A204.1 (cell line): ENCODE measurements around the gene LRRC8B.
"Not testable (repeated sequence)": the region's sequence is repeated elsewhere in the genome, so short reads cannot be mapped to it uniquely, and the experiment has no call there.

ENCODE experiments used
- FAIRE-seq: peaks from 2 replicates; lab custom pipeline; 2012; peaks lifted over from hg19 to GRCh38; lab: Jason Lieb, UNC

LRRC8B gene

GRCh38 chr1:89584211-89584610 lies 59.6 kb downstream of the LRRC8B start:
- FAIRE-seq, result no peak

GRCh38 chr1:89584781-89585180 lies 60.2 kb downstream of the LRRC8B start:
- FAIRE-seq, result no peak

GRCh38 chr1:89587729-89588161 lies 63.1 kb downstream of the LRRC8B start:
- FAIRE-seq, result no peak

GRCh38 chr1:89588480-89588879 lies 63.9 kb downstream of the LRRC8B start:
- no peak for FAIRE-seq

GRCh38 chr1:89589515-89589914 lies 64.9 kb downstream of the LRRC8B start:
- no peak for FAIRE-seq

GRCh38 chr1:89590341-89591080 lies 65.9 kb downstream of the LRRC8B start:
- no peak for FAIRE-seq

- not testable (repeated sequence) for FAIRE-seq
These were observed 68.3 kb downstream of the LRRC8B start for GRCh38 chr1:89592861-89593302.

GRCh38 chr1:89594096-89594740 lies 69.6 kb downstream of the LRRC8B start:
- FAIRE-seq, result no peak

- FAIRE-seq, result no peak
These were observed 72.1 kb downstream of the LRRC8B start for GRCh38 chr1:89596698-89597097.

GRCh38 chr1:89598450-89599331 lies 74.1 kb downstream of the LRRC8B start:
- peak; percentile 92 for FAIRE-seq

- FAIRE-seq, result no peak
These were observed 74.7 kb downstream of the LRRC8B start for GRCh38 chr1:89599332-89599630.

GRCh38 chr1:89600451-89601224 lies 76.0 kb downstream of the LRRC8B start:
- no peak for FAIRE-seq

GRCh38 chr1:89602871-89603404 lies 78.3 kb downstream of the LRRC8B start:
- no peak for FAIRE-seq

- no peak for FAIRE-seq
These were observed 79.2 kb downstream of the LRRC8B start for GRCh38 chr1:89603651-89604413.

GRCh38 chr1:89604414-89604735 lies 79.7 kb downstream of the LRRC8B start:
- no peak for FAIRE-seq

GRCh38 chr1:89605692-89606091 lies 81.1 kb downstream of the LRRC8B start:
- FAIRE-seq, result no peak

GRCh38 chr1:89606227-89606980 lies 81.8 kb downstream of the LRRC8B start:
- no peak for FAIRE-seq

- no peak for FAIRE-seq
These were observed 82.5 kb downstream of the LRRC8B start for GRCh38 chr1:89607156-89607555.

GRCh38 chr1:89607586-89608318 lies 83.1 kb downstream of the LRRC8B start:
- FAIRE-seq, result no peak
